Measurements from ENCODE around the gene SDR42E2. TPM values are rescaled to one million over a fixed set of nuclear protein-coding genes. Genes with fewer than 3 reads are reported as not detected.

Gene SDR42E2
- total RNA-seq, 2 experiments from 2014 or later, result 0.23 to 0.44 TPM

GRCh38 chr16:22202261-22202637, 39.9 kb downstream of the SDR42E2 start:
- DNase-seq (no peak), ATAC-seq (ENCODE audit: low read depth) (no peak)
- H3K4me3 Mint-ChIP-seq, result no peak overlapping the region
- H3K4me1 Mint-ChIP-seq, result peaks cover 18% of the 10 kb centered on the region
- peaks cover 4% of the 10 kb centered on the region for H3K9me3 Mint-ChIP-seq
- no peaks in the 10 kb centered on the region for H3K36me3 Mint-ChIP-seq
- POLR2A ChIA-PET, result interaction anchor here (1.1 to 1.5 kb wide), 2 partner anchors 10 to 96 kb away, joined by 4 read pairs; no protein-coding TSS in a partner anchor
- H3K27me3 Mint-ChIP-seq, result peaks cover 2% of the 10 kb centered on the region
- no peak overlapping the region for H3K27ac Mint-ChIP-seq

GRCh38 chr16:22203091-22203490, 40.8 kb downstream of the SDR42E2 start:
- DNase-seq (no peak), ATAC-seq (ENCODE audit: low read depth) (no peak)
- no peaks in the 10 kb centered on the region for H3K27me3 Mint-ChIP-seq
- no peaks in the 10 kb centered on the region for H3K36me3 Mint-ChIP-seq
- no peak overlapping the region for H3K4me3 Mint-ChIP-seq
- H3K27ac Mint-ChIP-seq, result no peak overlapping the region
- POLR2A ChIA-PET, result no interaction called here
- peaks cover 4% of the 10 kb centered on the region for H3K9me3 Mint-ChIP-seq
- H3K4me1 Mint-ChIP-seq, result peaks cover 23% of the 10 kb centered on the region

GRCh38 chr16:22204091-22204655, 41.9 kb downstream of the SDR42E2 start:
- Mint-ChIP-seq H3K36me3 (peaks cover 2% of the 10 kb centered on the region), H3K4me3 (no peak overlapping the region), H3K27me3 (no peaks in the 10 kb centered on the region), H3K9me3 (peaks cover 4% of the 10 kb centered on the region), H3K4me1 (peaks cover 23% of the 10 kb centered on the region), H3K27ac (no peak overlapping the region)
- DNase-seq, result no peak
- POLR2A ChIA-PET, result interaction anchor here (1.1 to 2.1 kb wide), 3 partner anchors 8 to 94 kb away, joined by 3 to 6 read pairs (median 6); no protein-coding TSS in a partner anchor
- no peak for ATAC-seq (ENCODE audit: low read depth)

GRCh38 chr16:22205577-22206012, 43.3 kb downstream of the SDR42E2 start:
- Mint-ChIP-seq H3K9me3 (peaks cover 4% of the 10 kb centered on the region), H3K27ac (peak overlapping the region; percentile 82), H3K27me3 (no peaks in the 10 kb centered on the region), H3K4me3 (peak overlapping the region; percentile 98), H3K4me1 (peaks cover 29% of the 10 kb centered on the region), H3K36me3 (peaks cover 9% of the 10 kb centered on the region)
- POLR2A ChIA-PET, result interaction anchor here (0.6 to 2.7 kb wide), 12 partner anchors 9 to 93 kb away, joined by 3 to 38 read pairs (median 6); partner anchors contain the start of gene POLR3E
- DNase-seq (no peak), ATAC-seq (ENCODE audit: low read depth) (no peak)

GRCh38 chr16:22206013-22206841, 43.9 kb downstream of the SDR42E2 start, which contains the start of gene EEF2K:
EEF2K (plus strand) TSS chr16:22206278; CDS start chr16:22225730, 19,452 bp downstream.
- Mint-ChIP-seq H3K9me3 (peaks cover 4% of the 10 kb centered on the region), H3K36me3 (peaks cover 14% of the 10 kb centered on the region), H3K27me3 (no peaks in the 10 kb centered on the region), H3K4me1 (peaks cover 31% of the 10 kb centered on the region), H3K4me3 (peak within 1 kb of the TSS; percentile 98), H3K27ac (peak within 1 kb of the TSS; percentile 84)
- ATAC-seq (ENCODE audit: low read depth), result peak; percentile 92
- peak; percentile 87 for DNase-seq
- POLR2A ChIA-PET, result interaction anchor here (0.6 to 2.7 kb wide), 10 partner anchors 10 to 91 kb away, joined by 3 to 38 read pairs (median 4); partner anchors contain the start of gene POLR3E

GRCh38 chr16:22206842-22207714, 44.8 kb downstream of the SDR42E2 start:
- ATAC-seq (ENCODE audit: low read depth), result peak; percentile 43
- H3K9me3 Mint-ChIP-seq, result peaks cover 4% of the 10 kb centered on the region
- peaks cover 16% of the 10 kb centered on the region for H3K36me3 Mint-ChIP-seq
- DNase-seq, result peak; percentile 63
- H3K27me3 Mint-ChIP-seq, result no peaks in the 10 kb centered on the region
- H3K4me1 Mint-ChIP-seq, result peaks cover 31% of the 10 kb centered on the region
- peak overlapping the region; percentile 98 for H3K4me3 Mint-ChIP-seq
- POLR2A ChIA-PET, result interaction anchor here (0.8 to 2.7 kb wide), 8 partner anchors 11 to 230 kb away, joined by 3 to 38 read pairs (median 6); partner anchors contain the start of gene POLR3E
- peak overlapping the region; percentile 84 for H3K27ac Mint-ChIP-seq

- ATAC-seq (ENCODE audit: low read depth) (no peak), DNase-seq (no peak)
- Mint-ChIP-seq H3K9me3 (peaks cover 4% of the 10 kb centered on the region), H3K4me3 (peak overlapping the region; percentile 98), H3K27me3 (no peaks in the 10 kb centered on the region), H3K27ac (peak overlapping the region; percentile 84), H3K4me1 (peaks cover 31% of the 10 kb centered on the region), H3K36me3 (peaks cover 18% of the 10 kb centered on the region)
- POLR2A ChIA-PET, result interaction anchor here (1.0 to 2.7 kb wide), 6 partner anchors 10 to 229 kb away, joined by 3 to 38 read pairs (median 4); partner anchors contain the start of gene POLR3E
Observed at GRCh38 chr16:22207715-22208360, 45.5 kb downstream of the SDR42E2 start.

GRCh38 chr16:22210285-22210684, 48.0 kb downstream of the SDR42E2 start:
- Mint-ChIP-seq H3K36me3 (peaks cover 32% of the 10 kb centered on the region), H3K4me1 (peaks cover 35% of the 10 kb centered on the region), H3K4me3 (no peak overlapping the region), H3K9me3 (no peaks in the 10 kb centered on the region), H3K27ac (no peak overlapping the region), H3K27me3 (no peaks in the 10 kb centered on the region)
- no peak for DNase-seq
- ATAC-seq (ENCODE audit: low read depth), result no peak
- POLR2A ChIA-PET, result interaction anchor here (0.6 kb wide), 1 partner anchor 10 kb away, joined by 3 read pairs; no protein-coding TSS in a partner anchor

GRCh38 chr16:22210854-22211253, 48.5 kb downstream of the SDR42E2 start:
- H3K27me3 Mint-ChIP-seq, result peaks cover 1% of the 10 kb centered on the region
- POLR2A ChIA-PET, result interaction anchor here (0.6 kb wide), 1 partner anchor 10 kb away, joined by 3 read pairs; no protein-coding TSS in a partner anchor
- H3K4me3 Mint-ChIP-seq, result no peak overlapping the region
- peaks cover 32% of the 10 kb centered on the region for H3K36me3 Mint-ChIP-seq
- ATAC-seq (ENCODE audit: low read depth), result no peak
- H3K4me1 Mint-ChIP-seq, result peaks cover 30% of the 10 kb centered on the region
- no peaks in the 10 kb centered on the region for H3K9me3 Mint-ChIP-seq
- no peak overlapping the region for H3K27ac Mint-ChIP-seq
- DNase-seq, result no peak

GRCh38 chr16:22213236-22213635, 50.9 kb downstream of the SDR42E2 start:
- ATAC-seq (ENCODE audit: low read depth) (no peak), DNase-seq (no peak)
- Mint-ChIP-seq H3K9me3 (no peaks in the 10 kb centered on the region), H3K4me3 (no peak overlapping the region), H3K36me3 (peaks cover 38% of the 10 kb centered on the region), H3K27me3 (peaks cover 1% of the 10 kb centered on the region), H3K4me1 (peaks cover 26% of the 10 kb centered on the region), H3K27ac (no peak overlapping the region)
- POLR2A ChIA-PET, result no interaction called here

- Mint-ChIP-seq H3K9me3 (no peaks in the 10 kb centered on the region), H3K36me3 (peaks cover 38% of the 10 kb centered on the region), H3K27me3 (peaks cover 1% of the 10 kb centered on the region), H3K4me3 (no peak overlapping the region), H3K27ac (no peak overlapping the region), H3K4me1 (peaks cover 24% of the 10 kb centered on the region)
- ATAC-seq (ENCODE audit: low read depth) (no peak), DNase-seq (no peak)
- POLR2A ChIA-PET, result no interaction called here
Observed at GRCh38 chr16:22213801-22214200, 51.5 kb downstream of the SDR42E2 start.

GRCh38 chr16:22214402-22214801, 52.1 kb downstream of the SDR42E2 start:
- Mint-ChIP-seq H3K36me3 (peaks cover 35% of the 10 kb centered on the region), H3K27me3 (peaks cover 1% of the 10 kb centered on the region), H3K4me1 (peaks cover 19% of the 10 kb centered on the region), H3K9me3 (no peaks in the 10 kb centered on the region), H3K27ac (no peak overlapping the region), H3K4me3 (no peak overlapping the region)
- DNase-seq (no peak), ATAC-seq (ENCODE audit: low read depth) (no peak)
- POLR2A ChIA-PET, result no interaction called here
